Liver (tissue), 9 donors: ENCODE data around the gene LMOD1. TPM values are rescaled to one million over a fixed set of nuclear protein-coding genes. Genes with fewer than 3 reads are reported as not detected.

Experiments
- DNase-seq: peaks from one replicate; pipeline ENCODE4 v3.0.0-alpha.2; 2017; ENCODE audit warnings: low spot score
- H3K27ac ChIP-seq, 2 donors: one replicate each; pipeline ENCODE4 v1.7.0; 2013; ENCODE audit warnings: inconsistent platforms in 2 of 2, low read length in 2 of 2, control low read depth in 1 of 2, low read depth in 1 of 2, mild to moderate bottlenecking in 1 of 2
- H3K27me3 ChIP-seq, 4 donors: one replicate each; pipeline versions ENCODE4 v1.6.1 to v1.7.0; 2013; ENCODE audit warnings: low read length in 3 of 4, inconsistent platforms in 1 of 4, mild to moderate bottlenecking in 1 of 4, moderate library complexity in 1 of 4; ENCODE audit not compliant: control insufficient read depth in 4 of 4, insufficient read depth in 4 of 4
- H3K36me3 ChIP-seq, 4 donors: one replicate each; pipeline versions ENCODE4 v1.6.1 to v1.7.0; 2013; ENCODE audit warnings: low read length in 3 of 4, mild to moderate bottlenecking in 3 of 4, low read depth in 1 of 4, moderate library complexity in 1 of 4; ENCODE audit not compliant: control insufficient read depth in 4 of 4, insufficient read depth in 3 of 4
- H3K4me1 ChIP-seq, 4 donors: one replicate each; pipeline versions ENCODE4 v1.6.1 to v1.7.0; 2013; ENCODE audit warnings: low read length in 3 of 4, mild to moderate bottlenecking in 3 of 4, moderate library complexity in 1 of 4; ENCODE audit not compliant: control insufficient read depth in 4 of 4, insufficient read depth in 4 of 4
- H3K4me3 ChIP-seq, 3 donors: one replicate each; pipeline versions ENCODE4 v1.6.1 to v1.7.0; 2013; ENCODE audit warnings: low read length in 3 of 3, control low read depth in 1 of 3, low read depth in 1 of 3, mild to moderate bottlenecking in 1 of 3
- H3K9ac ChIP-seq, 2 donors: one replicate each; pipeline ENCODE4 v1.7.0; 2013; ENCODE audit warnings: low read length in 2 of 2, mild to moderate bottlenecking in 2 of 2, moderate library complexity in 2 of 2, control low read depth in 1 of 2, low read depth in 1 of 2
- H3K9me3 ChIP-seq, 4 donors: one replicate each; pipeline versions ENCODE4 v1.6.1 to v1.7.0; 2013; ENCODE audit warnings: low read length in 3 of 4; ENCODE audit not compliant: control insufficient read depth in 4 of 4
- EGR1 ChIP-seq, 2 donors: IDR thresholded peaks; 2 replicates each; pipeline ENCODE4 v1.6.1; 2016 to 2018; ENCODE audit warnings: antibody characterized with exemption in 2 of 2, low read depth in 2 of 2
- FOXA1 ChIP-seq: IDR thresholded peaks from 2 replicates; pipeline ENCODE4 v1.6.1; 2016; ENCODE audit warnings: antibody characterized with exemption
- FOXA2 ChIP-seq: IDR thresholded peaks from 2 replicates; pipeline ENCODE4 v1.6.1; 2016; ENCODE audit warnings: antibody characterized with exemption
- GABPA ChIP-seq, 2 donors: IDR thresholded peaks in 1 of 2; conservative IDR thresholded peaks in 1 of 2; 2 replicates each; pipeline ENCODE4 v1.6.1; 2016; ENCODE audit warnings: antibody characterized with exemption in 2 of 2, mild to moderate bottlenecking in 1 of 2, moderate library complexity in 1 of 2
- HNF4A ChIP-seq, 2 donors: conservative IDR thresholded peaks; 2 replicates each; pipeline ENCODE4 v1.6.1; 2016; ENCODE audit warnings: antibody characterized with exemption in 2 of 2, mild to moderate bottlenecking in 2 of 2
- HNF4G ChIP-seq: IDR thresholded peaks from 2 replicates; pipeline ENCODE4 v1.6.1; 2016; ENCODE audit warnings: antibody characterized with exemption
- JUND ChIP-seq, 2 donors: IDR thresholded peaks; 2 replicates each; pipeline ENCODE4 v1.6.1; 2016; ENCODE audit warnings: antibody characterized with exemption in 2 of 2
- NR2F2 ChIP-seq: IDR thresholded peaks from 2 replicates; pipeline ENCODE4 v1.6.1; 2016; ENCODE audit warnings: antibody characterized with exemption
- RAD21 ChIP-seq, 2 donors: IDR thresholded peaks; 2 replicates each; pipeline ENCODE4 v1.6.1; 2016; ENCODE audit warnings: antibody characterized with exemption in 2 of 2, mild to moderate bottlenecking in 2 of 2
- RXRA ChIP-seq, 2 donors: IDR thresholded peaks; 2 replicates each; pipeline ENCODE4 v1.6.1; 2017 to 2018; ENCODE audit warnings: antibody characterized with exemption in 2 of 2, mild to moderate bottlenecking in 1 of 2
- SP1 ChIP-seq: IDR thresholded peaks from 2 replicates; pipeline ENCODE4 v1.6.1; 2018; ENCODE audit warnings: antibody characterized with exemption, mild to moderate bottlenecking
- TAF1 ChIP-seq: conservative IDR thresholded peaks from 2 replicates; pipeline ENCODE4 v1.6.1; 2016; ENCODE audit warnings: antibody characterized with exemption, mild to moderate bottlenecking
- YY1 ChIP-seq: IDR thresholded peaks from 2 replicates; pipeline ENCODE4 v1.6.1; 2016; ENCODE audit warnings: antibody characterized with exemption, mild to moderate bottlenecking
- WGBS: extraction: QIAGEN DNeasy Blood & Tissue Kit; methylation state at CpG from one replicate; pipeline ENCODE4 v1.1.7; 2013; 5-methylcytosine and 5-hydroxymethylcytosine counted together
- polyA plus RNA-seq, 2 donors: library from polyadenylated mRNA; stranded (reverse) in 1 of 2; unstranded in 1 of 2; fragments of 200-250 nt in 1 of 2; fragments of >200 nt in 1 of 2; fragmentation: Nextera tagmentation in 1 of 2; extraction: Ambion mirVana in 1 of 2; gene quantifications; one replicate each; pipeline versions ENCODE4 v1.2.1 to v1.2.3, GENCODE V29; 2013 to 2015
- total RNA-seq, 2 donors: library from RNA; depleted of rRNA; stranded (reverse); fragments of >200 nt; gene quantifications; one replicate each; pipeline ENCODE4 v1.2.3, GENCODE V29; 2014
- TF ChIP-seq, protein P1 (sequence below): IDR thresholded peaks from 2 replicates; pipeline ENCODE4 v1.6.1; 2016; ENCODE audit warnings: antibody characterized with exemption
- TF ChIP-seq, protein P2 (sequence below): fragments of 150-350 bp; IDR thresholded peaks from 2 replicates; pipeline ENCODE4 v1.5.1; 2017; ENCODE audit warnings: improper control_type of control experiment, low read depth, low read length; ENCODE audit not compliant: missing input control
- TF ChIP-seq, protein P3 (sequence below): IDR thresholded peaks from 2 replicates; pipeline ENCODE4 v1.6.1; 2016; ENCODE audit warnings: antibody characterized with exemption
- TF ChIP-seq, protein P4 (sequence below): IDR thresholded peaks from 2 replicates; pipeline ENCODE4 v1.6.1; 2016; ENCODE audit warnings: antibody characterized with exemption, mild to moderate bottlenecking
- TF ChIP-seq, protein P5 (sequence below): IDR thresholded peaks from 2 replicates; pipeline ENCODE4 v1.6.1; 2016; ENCODE audit warnings: antibody characterized with exemption
- donor health status: healthy.
- donor health status: healthy.
- donor health status: healthy.
- donor health status: healthy.
- donor health status: healthy.

LMOD1 gene
- total and polyA plus RNA-seq, 4 donors: 0.14 to 4.4 (median 2.2) TPM

DNA sequence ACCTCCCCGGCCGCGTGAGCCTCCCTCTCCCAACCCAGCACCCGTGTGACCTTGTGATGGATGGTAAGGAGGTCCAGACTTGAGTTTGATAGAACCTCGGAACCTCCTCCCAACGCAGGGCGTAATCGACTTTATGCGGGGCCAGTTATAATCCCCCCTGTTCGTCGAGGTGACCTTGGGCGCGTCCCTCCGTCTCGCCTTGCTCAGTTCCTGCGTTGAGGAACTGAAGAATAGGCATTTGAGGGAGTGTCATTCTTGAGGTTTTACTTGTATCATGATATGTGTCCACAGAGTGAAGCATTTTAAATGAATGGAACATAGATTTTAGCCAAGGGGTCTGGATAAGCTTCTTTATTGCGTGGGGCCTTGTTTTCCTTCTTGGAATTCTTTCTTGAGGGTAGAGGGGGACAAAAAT lies 9.4 kb upstream of the LMOD1 start:
- Histone ChIP-seq H3K27me3 (no peaks in the 10 kb centered on the region), H3K27ac (peak overlapping the region; percentile 88 to 96), H3K9ac (peak overlapping the region; percentile 87 to 96), H3K9me3 (no peaks in the 10 kb centered on the region), H3K4me1 (peaks cover 0 to 21% (median 11%) of the 10 kb centered on the region in 4 donors), H3K4me3 (peak overlapping the region; percentile 62 to 99 (median 91)), H3K36me3 (peaks cover 7 to 18% (median 12%) of the 10 kb centered on the region in 4 donors)
- WGBS: under 1% methylated on average over 17 of the region's 17 CpGs
- no peak for DNase-seq
- TF ChIP-seq GABPA (IDR thresholded peaks at IDR 0.05 in 1 of 2, conservative IDR thresholded peaks at IDR 0.05 in 1 of 2): no peak
- TF ChIP-seq, protein P1, sequence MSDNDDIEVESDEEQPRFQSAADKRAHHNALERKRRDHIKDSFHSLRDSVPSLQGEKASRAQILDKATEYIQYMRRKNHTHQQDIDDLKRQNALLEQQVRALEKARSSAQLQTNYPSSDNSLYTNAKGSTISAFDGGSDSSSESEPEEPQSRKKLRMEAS: no peak
- TF ChIP-seq, protein P2, sequence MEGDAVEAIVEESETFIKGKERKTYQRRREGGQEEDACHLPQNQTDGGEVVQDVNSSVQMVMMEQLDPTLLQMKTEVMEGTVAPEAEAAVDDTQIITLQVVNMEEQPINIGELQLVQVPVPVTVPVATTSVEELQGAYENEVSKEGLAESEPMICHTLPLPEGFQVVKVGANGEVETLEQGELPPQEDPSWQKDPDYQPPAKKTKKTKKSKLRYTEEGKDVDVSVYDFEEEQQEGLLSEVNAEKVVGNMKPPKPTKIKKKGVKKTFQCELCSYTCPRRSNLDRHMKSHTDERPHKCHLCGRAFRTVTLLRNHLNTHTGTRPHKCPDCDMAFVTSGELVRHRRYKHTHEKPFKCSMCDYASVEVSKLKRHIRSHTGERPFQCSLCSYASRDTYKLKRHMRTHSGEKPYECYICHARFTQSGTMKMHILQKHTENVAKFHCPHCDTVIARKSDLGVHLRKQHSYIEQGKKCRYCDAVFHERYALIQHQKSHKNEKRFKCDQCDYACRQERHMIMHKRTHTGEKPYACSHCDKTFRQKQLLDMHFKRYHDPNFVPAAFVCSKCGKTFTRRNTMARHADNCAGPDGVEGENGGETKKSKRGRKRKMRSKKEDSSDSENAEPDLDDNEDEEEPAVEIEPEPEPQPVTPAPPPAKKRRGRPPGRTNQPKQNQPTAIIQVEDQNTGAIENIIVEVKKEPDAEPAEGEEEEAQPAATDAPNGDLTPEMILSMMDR: no peak
- TF ChIP-seq, protein P3, sequence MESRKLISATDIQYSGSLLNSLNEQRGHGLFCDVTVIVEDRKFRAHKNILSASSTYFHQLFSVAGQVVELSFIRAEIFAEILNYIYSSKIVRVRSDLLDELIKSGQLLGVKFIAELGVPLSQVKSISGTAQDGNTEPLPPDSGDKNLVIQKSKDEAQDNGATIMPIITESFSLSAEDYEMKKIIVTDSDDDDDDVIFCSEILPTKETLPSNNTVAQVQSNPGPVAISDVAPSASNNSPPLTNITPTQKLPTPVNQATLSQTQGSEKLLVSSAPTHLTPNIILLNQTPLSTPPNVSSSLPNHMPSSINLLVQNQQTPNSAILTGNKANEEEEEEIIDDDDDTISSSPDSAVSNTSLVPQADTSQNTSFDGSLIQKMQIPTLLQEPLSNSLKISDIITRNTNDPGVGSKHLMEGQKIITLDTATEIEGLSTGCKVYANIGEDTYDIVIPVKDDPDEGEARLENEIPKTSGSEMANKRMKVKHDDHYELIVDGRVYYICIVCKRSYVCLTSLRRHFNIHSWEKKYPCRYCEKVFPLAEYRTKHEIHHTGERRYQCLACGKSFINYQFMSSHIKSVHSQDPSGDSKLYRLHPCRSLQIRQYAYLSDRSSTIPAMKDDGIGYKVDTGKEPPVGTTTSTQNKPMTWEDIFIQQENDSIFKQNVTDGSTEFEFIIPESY: no peak
- TF ChIP-seq YY1: no peak
- no peak for TF ChIP-seq JUND (IDR thresholded peaks at IDR 0.05)
- no peak for TF ChIP-seq RXRA (IDR thresholded peaks at IDR 0.05)
- no peak for TF ChIP-seq FOXA1
- TF ChIP-seq FOXA2: no peak
- no peak for TF ChIP-seq RAD21 (IDR thresholded peaks at IDR 0.05)
- TF ChIP-seq, protein P4, sequence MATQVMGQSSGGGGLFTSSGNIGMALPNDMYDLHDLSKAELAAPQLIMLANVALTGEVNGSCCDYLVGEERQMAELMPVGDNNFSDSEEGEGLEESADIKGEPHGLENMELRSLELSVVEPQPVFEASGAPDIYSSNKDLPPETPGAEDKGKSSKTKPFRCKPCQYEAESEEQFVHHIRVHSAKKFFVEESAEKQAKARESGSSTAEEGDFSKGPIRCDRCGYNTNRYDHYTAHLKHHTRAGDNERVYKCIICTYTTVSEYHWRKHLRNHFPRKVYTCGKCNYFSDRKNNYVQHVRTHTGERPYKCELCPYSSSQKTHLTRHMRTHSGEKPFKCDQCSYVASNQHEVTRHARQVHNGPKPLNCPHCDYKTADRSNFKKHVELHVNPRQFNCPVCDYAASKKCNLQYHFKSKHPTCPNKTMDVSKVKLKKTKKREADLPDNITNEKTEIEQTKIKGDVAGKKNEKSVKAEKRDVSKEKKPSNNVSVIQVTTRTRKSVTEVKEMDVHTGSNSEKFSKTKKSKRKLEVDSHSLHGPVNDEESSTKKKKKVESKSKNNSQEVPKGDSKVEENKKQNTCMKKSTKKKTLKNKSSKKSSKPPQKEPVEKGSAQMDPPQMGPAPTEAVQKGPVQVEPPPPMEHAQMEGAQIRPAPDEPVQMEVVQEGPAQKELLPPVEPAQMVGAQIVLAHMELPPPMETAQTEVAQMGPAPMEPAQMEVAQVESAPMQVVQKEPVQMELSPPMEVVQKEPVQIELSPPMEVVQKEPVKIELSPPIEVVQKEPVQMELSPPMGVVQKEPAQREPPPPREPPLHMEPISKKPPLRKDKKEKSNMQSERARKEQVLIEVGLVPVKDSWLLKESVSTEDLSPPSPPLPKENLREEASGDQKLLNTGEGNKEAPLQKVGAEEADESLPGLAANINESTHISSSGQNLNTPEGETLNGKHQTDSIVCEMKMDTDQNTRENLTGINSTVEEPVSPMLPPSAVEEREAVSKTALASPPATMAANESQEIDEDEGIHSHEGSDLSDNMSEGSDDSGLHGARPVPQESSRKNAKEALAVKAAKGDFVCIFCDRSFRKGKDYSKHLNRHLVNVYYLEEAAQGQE: no peak
- no peak for TF ChIP-seq NR2F2
- no peak for TF ChIP-seq TAF1
- TF ChIP-seq HNF4G: no peak
- TF ChIP-seq SP1: no peak
- TF ChIP-seq EGR1 (IDR thresholded peaks at IDR 0.05; ENCODE audit: low read depth in 2 of 2): no peak
- no peak for TF ChIP-seq HNF4A (conservative IDR thresholded peaks at IDR 0.05)
- TF ChIP-seq, protein P5, sequence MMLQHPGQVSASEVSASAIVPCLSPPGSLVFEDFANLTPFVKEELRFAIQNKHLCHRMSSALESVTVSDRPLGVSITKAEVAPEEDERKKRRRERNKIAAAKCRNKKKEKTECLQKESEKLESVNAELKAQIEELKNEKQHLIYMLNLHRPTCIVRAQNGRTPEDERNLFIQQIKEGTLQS: no peak
